ENCODE results near the gene PRDM15. TPM values are rescaled to one million over a fixed set of nuclear protein-coding genes. Genes with fewer than 3 reads are reported as not detected.

Gene PRDM15
- total RNA-seq, result 3.7 and 5.1 TPM in 2 replicates

DNA sequence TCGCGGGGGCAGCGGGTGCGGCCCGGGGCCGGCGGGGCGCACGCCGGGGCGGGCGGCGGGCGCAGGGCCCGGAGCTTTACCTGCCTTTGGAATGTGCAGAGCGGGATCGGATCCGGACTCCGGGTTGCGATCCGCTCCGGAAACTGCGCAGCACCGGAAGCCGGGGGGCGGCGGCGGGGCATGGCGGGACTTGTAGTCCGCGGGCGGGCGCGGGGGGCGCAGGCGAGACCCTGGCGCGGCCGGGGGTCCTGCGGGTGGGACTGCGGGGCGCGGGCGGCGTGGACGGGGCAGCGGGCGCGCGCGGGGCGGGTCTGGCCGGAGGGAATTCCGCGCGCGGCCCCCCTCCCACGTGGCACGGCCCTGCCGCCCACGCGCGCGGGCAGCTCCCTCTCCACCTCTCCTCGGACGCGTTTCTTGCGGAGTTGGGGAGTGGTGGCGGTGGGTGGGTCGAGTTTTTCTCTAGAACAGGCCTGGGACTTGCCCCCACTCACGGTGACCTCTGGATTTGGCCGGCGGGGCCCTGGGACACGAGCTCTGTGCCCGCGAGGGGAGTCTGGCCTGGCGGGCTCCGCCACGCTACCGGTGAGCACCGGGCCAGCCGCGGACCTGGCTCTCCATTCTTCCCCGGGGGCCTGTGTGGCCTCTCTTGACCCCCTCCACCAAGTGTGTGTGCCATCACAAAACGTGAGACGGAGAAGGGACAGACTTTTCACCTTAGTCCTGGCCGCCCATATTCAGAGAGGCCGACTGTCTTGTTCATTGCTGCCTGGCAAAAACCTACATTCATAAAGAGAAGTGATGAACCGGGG lies at the start of gene PRDM15:
Gene PRDM15, minus strand, starts transcription at position 155 of the 809 bp plus-strand sequence. CDS start 18,981 bp downstream, outside the sequence.

GRCh38 chr21:41766883-41767605 lies 112.1 kb downstream of the PRDM15 start, which contains the start of gene RIPK4:
Gene RIPK4 (minus strand): TSS chr21:41767052. CDS start chr21:41767041, 11 bp downstream.

Other genes starting within 250 kb of the PRDM15 start
- 12.1 and 14.2 TPM in 2 replicates for gene RIPK4, start 112.3 kb downstream of the PRDM15 start, total RNA-seq
- gene C2CD2, start 74.7 kb upstream of the PRDM15 start, total RNA-seq, result 9.1 and 25.4 TPM in 2 replicates
- gene ZBTB21, start 131.0 kb upstream of the PRDM15 start, total RNA-seq, result 6.2 and 8.7 TPM in 2 replicates
- gene UMODL1, start 192.0 kb upstream of the PRDM15 start, total RNA-seq, result not detected in 2 replicates